GM12891 (cell line): Measurements from ENCODE around the gene SCGB1D1.
"Not testable (repeated sequence)": the region's sequence is repeated elsewhere in the genome, so short reads cannot be mapped to it uniquely, and the experiment has no call there.

ENCODE experiments used
- DNase-seq: peaks from one replicate; pipeline ENCODE4 v3.0.0; 2011; ENCODE audit warnings: low spot score; ENCODE audit not compliant: insufficient read length
- FAIRE-seq: peaks from 2 replicates; lab custom pipeline; 2011; peaks lifted over from hg19 to GRCh38; lab: Jason Lieb, UNC
- PAX5 ChIP-seq: IDR thresholded peaks from 2 replicates; pipeline ENCODE4 v1.6.1; 2011; ENCODE audit warnings: low read length, moderate library complexity, mild to moderate bottlenecking; ENCODE audit not compliant: insufficient read depth, severe bottlenecking
- POLR2A ChIP-seq: IDR thresholded peaks from 2 replicates; pipeline ENCODE4 v1.6.1; 2011; ENCODE audit warnings: low read depth, low read length, control low read depth
- POLR2AphosphoS5 ChIP-seq: IDR thresholded peaks from 2 replicates; pipeline ENCODE4 v1.6.1; 2011; ENCODE audit warnings: low read depth, low read length, control low read depth
- POU2F2 ChIP-seq: IDR thresholded peaks from 2 replicates; pipeline ENCODE4 v1.6.1; 2011; ENCODE audit warnings: low read depth, mild to moderate bottlenecking, control low read depth, low read length, moderate library complexity
- SPI1 ChIP-seq: IDR thresholded peaks from 2 replicates; pipeline ENCODE4 v1.6.1; 2011; ENCODE audit warnings: low read depth, low read length, control low read depth
- TAF1 ChIP-seq: IDR thresholded peaks from 2 replicates; pipeline ENCODE4 v1.6.1; 2011; ENCODE audit warnings: low read depth, low read length, control low read depth

Gene SCGB1D1

GRCh38 chr11:62186195-62186594 is 3.8 kb upstream of the SCGB1D1 start:
- FAIRE-seq (no peak), DNase-seq (no peak)
- no peak for TF ChIP-seq POLR2A
- TF ChIP-seq PAX5: no peak
- no peak for TF ChIP-seq TAF1
- no peak for TF ChIP-seq SPI1
- no peak for TF ChIP-seq POLR2AphosphoS5
- TF ChIP-seq POU2F2: no peak

GRCh38 chr11:62193952-62194351 is 3.9 kb downstream of the SCGB1D1 start:
- TF ChIP-seq POLR2AphosphoS5: no peak
- DNase-seq: no peak
- no peak for FAIRE-seq

- FAIRE-seq, DNase-seq: not testable (repeated sequence)
Measured at GRCh38 chr11:62195010-62195409, 5.0 kb downstream of the SCGB1D1 start.

- DNase-seq: no peak
- TF ChIP-seq POU2F2 (no peak), TAF1 (no peak), POLR2AphosphoS5 (no peak), SPI1 (no peak), POLR2A (no peak), PAX5 (no peak)
- FAIRE-seq: no peak
Measured at GRCh38 chr11:62195945-62196344, 5.9 kb downstream of the SCGB1D1 start.

- FAIRE-seq, DNase-seq: not testable (repeated sequence)
Measured at GRCh38 chr11:62197400-62197799, 7.4 kb downstream of the SCGB1D1 start.

- FAIRE-seq (no peak), DNase-seq (no peak)
- TF ChIP-seq POLR2AphosphoS5 (no peak), PAX5 (no peak), SPI1 (no peak)
Measured at GRCh38 chr11:62201376-62201775, 11.4 kb downstream of the SCGB1D1 start.

- FAIRE-seq (no peak), DNase-seq (no peak)
- TF ChIP-seq POLR2A: no peak
- TF ChIP-seq POLR2AphosphoS5: no peak
- TF ChIP-seq POU2F2: no peak
Measured at GRCh38 chr11:62202910-62203309, 12.9 kb downstream of the SCGB1D1 start.

- DNase-seq (no peak), FAIRE-seq (no peak)
- no peak for TF ChIP-seq POLR2A
- TF ChIP-seq SPI1: no peak
- no peak for TF ChIP-seq TAF1
- TF ChIP-seq PAX5: no peak
- TF ChIP-seq POU2F2: no peak
- TF ChIP-seq POLR2AphosphoS5: no peak
Measured at GRCh38 chr11:62204430-62204829, 14.4 kb downstream of the SCGB1D1 start.

GRCh38 chr11:62205441-62205840 is 15.4 kb downstream of the SCGB1D1 start:
- TF ChIP-seq POLR2AphosphoS5 (no peak), PAX5 (no peak), SPI1 (no peak), POU2F2 (no peak), TAF1 (no peak), POLR2A (no peak)
- DNase-seq (no peak), FAIRE-seq (no peak)

- DNase-seq, FAIRE-seq: not testable (repeated sequence)
Measured at GRCh38 chr11:62206276-62207066, 16.5 kb downstream of the SCGB1D1 start.

- DNase-seq (no peak), FAIRE-seq (no peak)
- TF ChIP-seq TAF1 (no peak), POU2F2 (no peak), POLR2A (no peak), POLR2AphosphoS5 (no peak)
Measured at GRCh38 chr11:62208785-62209144, 18.7 kb downstream of the SCGB1D1 start.

- DNase-seq: no peak
- FAIRE-seq: no peak
- TF ChIP-seq PAX5 (no peak), POLR2A (no peak), SPI1 (no peak), POLR2AphosphoS5 (no peak), TAF1 (no peak), POU2F2 (no peak)
Measured at GRCh38 chr11:62217191-62217748, 27.3 kb downstream of the SCGB1D1 start.
